ENCODE data around the gene GPR143.

Gene GPR143

GRCh38 chrX:9785254-9785943 lies 19.8 kb upstream of the GPR143 start:
- H3K79me2 ChIP-seq: no peaks in the 10 kb centered on the region
- peak overlapping the region; percentile 22 for H3K4me3 ChIP-seq (ENCODE audit: low read depth, low read length)
- H3K4me1 ChIP-seq: peaks cover 2% of the 10 kb centered on the region
- no peak overlapping the region for H3K9ac ChIP-seq
- TF ChIP-seq, protein P1, sequence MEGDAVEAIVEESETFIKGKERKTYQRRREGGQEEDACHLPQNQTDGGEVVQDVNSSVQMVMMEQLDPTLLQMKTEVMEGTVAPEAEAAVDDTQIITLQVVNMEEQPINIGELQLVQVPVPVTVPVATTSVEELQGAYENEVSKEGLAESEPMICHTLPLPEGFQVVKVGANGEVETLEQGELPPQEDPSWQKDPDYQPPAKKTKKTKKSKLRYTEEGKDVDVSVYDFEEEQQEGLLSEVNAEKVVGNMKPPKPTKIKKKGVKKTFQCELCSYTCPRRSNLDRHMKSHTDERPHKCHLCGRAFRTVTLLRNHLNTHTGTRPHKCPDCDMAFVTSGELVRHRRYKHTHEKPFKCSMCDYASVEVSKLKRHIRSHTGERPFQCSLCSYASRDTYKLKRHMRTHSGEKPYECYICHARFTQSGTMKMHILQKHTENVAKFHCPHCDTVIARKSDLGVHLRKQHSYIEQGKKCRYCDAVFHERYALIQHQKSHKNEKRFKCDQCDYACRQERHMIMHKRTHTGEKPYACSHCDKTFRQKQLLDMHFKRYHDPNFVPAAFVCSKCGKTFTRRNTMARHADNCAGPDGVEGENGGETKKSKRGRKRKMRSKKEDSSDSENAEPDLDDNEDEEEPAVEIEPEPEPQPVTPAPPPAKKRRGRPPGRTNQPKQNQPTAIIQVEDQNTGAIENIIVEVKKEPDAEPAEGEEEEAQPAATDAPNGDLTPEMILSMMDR (IDR thresholded peaks at IDR 0.05): no peak
- no peaks in the 10 kb centered on the region for H3K9me3 ChIP-seq (ENCODE audit: control insufficient read depth, low read length)
- peak overlapping the region; percentile 66 for H2AFZ ChIP-seq
- H3K36me3 ChIP-seq (ENCODE audit: control insufficient read depth, insufficient read depth, low read length): no peaks in the 10 kb centered on the region
- no peak overlapping the region for H3K27ac ChIP-seq
- no peaks in the 10 kb centered on the region for H3K27me3 ChIP-seq (ENCODE audit: control insufficient read depth, insufficient read depth, low read length)
- peak overlapping the region; percentile 35 for H3K4me2 ChIP-seq (ENCODE audit: low read length)

DNA sequence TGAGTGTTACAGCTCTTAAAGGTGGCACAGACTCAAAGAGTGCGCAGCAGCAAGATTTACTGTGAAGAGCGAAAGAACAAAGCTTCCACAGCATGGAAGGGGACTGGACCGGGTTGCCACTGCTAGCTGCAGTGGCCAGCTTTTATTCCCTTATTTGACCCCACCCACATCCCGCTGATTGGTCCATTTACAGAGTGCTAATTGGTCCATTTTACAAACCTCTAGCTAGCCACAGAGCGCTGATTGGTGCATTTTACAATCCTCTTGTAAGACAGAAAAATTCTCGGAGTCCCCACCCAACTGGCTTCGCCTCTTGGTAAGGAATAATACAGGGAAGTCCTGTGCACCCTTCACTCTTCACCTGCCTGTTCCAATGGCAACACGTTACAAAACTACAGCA lies 18.7 kb upstream of the GPR143 start:
- Histone ChIP-seq H3K9me3 (ENCODE audit: control insufficient read depth, low read length) (no peaks in the 10 kb centered on the region), H3K4me2 (ENCODE audit: low read length) (no peak overlapping the region), H3K27ac (no peak overlapping the region), H3K9ac (no peak overlapping the region), H3K36me3 (ENCODE audit: control insufficient read depth, insufficient read depth, low read length) (no peaks in the 10 kb centered on the region), H2AFZ (no peak overlapping the region), H3K27me3 (ENCODE audit: control insufficient read depth, insufficient read depth, low read length) (no peaks in the 10 kb centered on the region), H3K4me1 (peaks cover 2% of the 10 kb centered on the region), H3K79me2 (no peaks in the 10 kb centered on the region), H3K4me3 (ENCODE audit: low read depth, low read length) (no peak overlapping the region)
- TF ChIP-seq, protein P1 (IDR thresholded peaks at IDR 0.05): no peak

DNA sequence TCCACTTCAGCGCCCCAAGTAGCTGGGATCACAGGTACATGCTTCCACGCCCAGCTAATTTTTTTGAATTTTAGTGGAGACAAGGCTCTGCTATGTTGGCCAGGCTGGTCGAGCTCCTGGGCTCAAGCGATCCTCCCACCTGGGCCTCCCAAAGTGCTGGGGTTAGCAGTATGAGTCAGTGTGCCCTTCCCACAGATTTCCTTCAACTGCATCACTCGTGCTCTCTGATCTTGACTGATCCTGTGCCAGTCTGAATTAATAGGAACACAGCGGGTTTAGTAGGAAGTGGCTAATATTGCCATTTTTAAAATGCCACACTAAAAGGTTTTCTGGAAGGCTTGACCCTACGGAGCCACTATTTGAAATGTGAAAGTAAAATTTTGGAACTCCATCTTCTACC lies 16.3 kb upstream of the GPR143 start:
- Histone ChIP-seq H2AFZ (no peak overlapping the region), H3K27ac (no peak overlapping the region), H3K4me2 (ENCODE audit: low read length) (no peak overlapping the region), H3K4me1 (no peaks in the 10 kb centered on the region), H3K9me3 (ENCODE audit: control insufficient read depth, low read length) (no peaks in the 10 kb centered on the region), H3K79me2 (no peaks in the 10 kb centered on the region), H3K4me3 (ENCODE audit: low read depth, low read length) (no peak overlapping the region), H3K27me3 (ENCODE audit: control insufficient read depth, insufficient read depth, low read length) (no peaks in the 10 kb centered on the region), H3K9ac (no peak overlapping the region), H3K36me3 (ENCODE audit: control insufficient read depth, insufficient read depth, low read length) (no peaks in the 10 kb centered on the region)
- TF ChIP-seq, protein P1 (IDR thresholded peaks at IDR 0.05): no peak

DNA sequence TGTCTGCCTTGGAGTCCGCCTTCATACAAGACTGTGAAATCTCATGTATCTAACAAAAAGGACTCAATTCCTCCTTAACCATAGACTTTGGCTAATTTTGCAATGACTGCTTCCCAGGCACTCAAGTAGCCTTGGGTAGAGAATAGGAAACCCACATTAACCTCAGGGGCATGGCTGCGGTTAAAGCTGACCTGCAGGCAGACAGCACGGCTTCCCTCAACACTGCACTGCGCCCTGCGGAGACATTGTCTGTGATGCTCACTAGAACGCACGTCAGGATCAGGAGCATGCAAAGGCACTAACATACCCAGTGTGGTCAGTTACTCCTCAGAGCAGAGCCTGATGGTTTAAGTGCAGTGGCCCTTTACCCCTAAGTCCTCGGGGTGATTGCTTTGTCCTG lies 10.3 kb upstream of the GPR143 start:
- no peak overlapping the region for H2AFZ ChIP-seq
- no peaks in the 10 kb centered on the region for H3K9me3 ChIP-seq (ENCODE audit: control insufficient read depth, low read length)
- H3K27me3 ChIP-seq (ENCODE audit: control insufficient read depth, insufficient read depth, low read length): no peaks in the 10 kb centered on the region
- no peaks in the 10 kb centered on the region for H3K36me3 ChIP-seq (ENCODE audit: control insufficient read depth, insufficient read depth, low read length)
- no peak overlapping the region for H3K9ac ChIP-seq
- TF ChIP-seq, protein P1 (IDR thresholded peaks at IDR 0.05): no peak
- H3K4me3 ChIP-seq (ENCODE audit: low read depth, low read length): no peak overlapping the region
- no peak overlapping the region for H3K4me2 ChIP-seq (ENCODE audit: low read length)
- no peaks in the 10 kb centered on the region for H3K4me1 ChIP-seq
- H3K27ac ChIP-seq: no peak overlapping the region
- H3K79me2 ChIP-seq: no peaks in the 10 kb centered on the region

GRCh38 chrX:9772943-9773342 lies 7.3 kb upstream of the GPR143 start:
- Histone ChIP-seq H3K4me1 (no peaks in the 10 kb centered on the region), H3K36me3 (ENCODE audit: control insufficient read depth, insufficient read depth, low read length) (no peaks in the 10 kb centered on the region), H3K27ac (no peak overlapping the region), H3K27me3 (ENCODE audit: control insufficient read depth, insufficient read depth, low read length) (no peaks in the 10 kb centered on the region), H3K4me2 (ENCODE audit: low read length) (no peak overlapping the region), H3K4me3 (ENCODE audit: low read depth, low read length) (no peak overlapping the region), H3K9ac (no peak overlapping the region), H2AFZ (no peak overlapping the region), H3K79me2 (no peaks in the 10 kb centered on the region), H3K9me3 (ENCODE audit: control insufficient read depth, low read length) (no peaks in the 10 kb centered on the region)
- TF ChIP-seq, protein P1 (IDR thresholded peaks at IDR 0.05): no peak
